ENCODE results near the gene IFRD1. TPM values are rescaled to one million over a fixed set of nuclear protein-coding genes. Genes with fewer than 3 reads are reported as not detected.

IFRD1 gene
- 10 to 100 TPM; 78.5 to 85.1 (median 80.4) TPM for total RNA-seq

GRCh38 chr7:112449902-112450806, at the start of gene IFRD1:
TSS of gene IFRD1 (plus strand) at chr7:112450460. CDS start at chr7:112450689, 229 bp downstream.
- peak; percentile 92 for ATAC-seq (ENCODE audit: low FRiP score)
- no peak for TF ChIP-seq CTCF (IDR thresholded peaks at IDR 0.05)

GRCh38 chr7:112404321-112404720, 45.9 kb upstream of the IFRD1 start:
- DNase-seq (ENCODE audit: low spot score) (no peak), ATAC-seq (ENCODE audit: low FRiP score) (no peak)
- TF ChIP-seq CTCF (IDR thresholded peaks at IDR 0.05): no peak

More at GRCh38 chr7:112449902-112450806, at the start of gene IFRD1:
- DNase-seq (ENCODE audit: low spot score): peak; percentile 99

GRCh38 chr7:112405286-112405685, 45.0 kb upstream of the IFRD1 start:
- TF ChIP-seq CTCF (IDR thresholded peaks at IDR 0.05): no peak
- no peak for DNase-seq (ENCODE audit: low spot score)
- no peak for ATAC-seq (ENCODE audit: low FRiP score)

GRCh38 chr7:112407261-112407660, 43.0 kb upstream of the IFRD1 start:
- no peak for TF ChIP-seq CTCF (IDR thresholded peaks at IDR 0.05)

GRCh38 chr7:112410092-112410491, 40.2 kb upstream of the IFRD1 start:
- ATAC-seq (ENCODE audit: low FRiP score): no peak
- no peak for TF ChIP-seq CTCF (IDR thresholded peaks at IDR 0.05)
- no peak for DNase-seq (ENCODE audit: low spot score)

More at GRCh38 chr7:112407261-112407660, 43.0 kb upstream of the IFRD1 start:
- ATAC-seq (ENCODE audit: low FRiP score) (no peak), DNase-seq (ENCODE audit: low spot score) (no peak)

- TF ChIP-seq CTCF (IDR thresholded peaks at IDR 0.05): no peak
- DNase-seq (ENCODE audit: low spot score): no peak
- no peak for ATAC-seq (ENCODE audit: low FRiP score)
These were observed 39.0 kb upstream of the IFRD1 start for GRCh38 chr7:112411186-112411795.
